Placental pericyte (primary cell): ENCODE results near the gene BIVM. TPM values are rescaled to one million over a fixed set of nuclear protein-coding genes. Genes with fewer than 3 reads are reported as not detected.

Experiments used
- total RNA-seq: library from RNA; depleted of rRNA; stranded (reverse); fragments of >200 nt; gene quantifications from 2 replicates; pipeline ENCODE4 v1.2.3, GENCODE V29; 2012

Gene BIVM, protein sequence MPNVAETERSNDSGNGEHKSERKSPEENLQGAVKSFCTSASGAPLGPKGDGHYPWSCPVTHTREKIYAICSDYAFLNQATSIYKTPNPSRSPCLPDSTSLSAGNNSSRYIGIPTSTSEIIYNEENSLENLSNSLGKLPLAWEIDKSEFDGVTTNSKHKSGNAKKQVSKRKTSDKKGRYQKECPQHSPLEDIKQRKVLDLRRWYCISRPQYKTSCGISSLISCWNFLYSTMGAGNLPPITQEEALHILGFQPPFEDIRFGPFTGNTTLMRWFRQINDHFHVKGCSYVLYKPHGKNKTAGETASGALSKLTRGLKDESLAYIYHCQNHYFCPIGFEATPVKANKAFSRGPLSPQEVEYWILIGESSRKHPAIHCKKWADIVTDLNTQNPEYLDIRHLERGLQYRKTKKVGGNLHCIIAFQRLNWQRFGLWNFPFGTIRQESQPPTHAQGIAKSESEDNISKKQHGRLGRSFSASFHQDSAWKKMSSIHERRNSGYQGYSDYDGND
- total RNA-seq = 10.9 and 35.1 TPM in 2 replicates

DNA sequence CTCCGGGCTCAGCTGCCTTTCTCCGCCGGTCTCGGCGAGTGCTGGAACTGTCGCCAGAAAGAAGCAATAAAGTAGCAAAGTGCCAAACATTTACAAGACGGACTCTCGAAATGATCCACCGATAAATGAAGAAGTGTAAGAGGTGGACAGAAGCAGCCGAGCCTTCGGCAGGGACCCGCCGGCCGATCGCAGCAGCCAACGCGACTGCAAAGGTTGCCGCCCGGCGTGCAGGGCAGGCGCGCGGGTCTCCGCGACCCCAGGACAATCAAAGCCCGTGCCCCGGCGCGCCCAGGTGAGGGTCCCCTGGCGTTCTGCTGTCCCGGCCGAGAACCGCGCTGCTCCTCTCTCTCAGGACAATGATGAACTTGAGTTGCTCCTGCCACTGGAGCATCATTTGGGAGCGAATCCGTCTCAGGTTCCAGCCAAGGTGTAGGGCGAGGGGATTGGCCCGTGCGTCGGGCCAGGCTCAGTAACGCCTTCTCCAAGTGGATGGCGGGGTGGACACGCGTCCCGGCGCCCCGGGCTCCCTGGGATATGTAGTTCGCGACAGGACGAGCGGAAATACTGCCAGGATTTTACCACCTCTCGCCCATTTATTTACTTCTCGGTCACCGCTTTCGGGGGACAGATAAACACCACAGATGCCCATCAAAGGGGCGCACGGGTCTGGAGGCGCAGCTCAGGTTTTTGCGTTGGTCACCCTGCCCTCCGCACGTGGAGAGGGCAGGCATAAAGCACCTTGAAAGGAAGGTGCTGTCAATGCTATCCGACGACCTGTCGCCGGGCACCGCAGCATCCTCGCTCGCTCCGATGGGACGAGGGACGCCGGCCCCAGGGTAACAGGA, at the start of gene BIVM, which contains the start of gene POGLUT2:
BIVM (plus strand) TSS at position 539 of the 845 bp plus-strand sequence. CDS start 8,149 bp downstream, outside the sequence.
POGLUT2 (minus strand) TSS at position 396 of the 845 bp plus-strand sequence; CDS start at position 90, 306 bp downstream.

DNA sequence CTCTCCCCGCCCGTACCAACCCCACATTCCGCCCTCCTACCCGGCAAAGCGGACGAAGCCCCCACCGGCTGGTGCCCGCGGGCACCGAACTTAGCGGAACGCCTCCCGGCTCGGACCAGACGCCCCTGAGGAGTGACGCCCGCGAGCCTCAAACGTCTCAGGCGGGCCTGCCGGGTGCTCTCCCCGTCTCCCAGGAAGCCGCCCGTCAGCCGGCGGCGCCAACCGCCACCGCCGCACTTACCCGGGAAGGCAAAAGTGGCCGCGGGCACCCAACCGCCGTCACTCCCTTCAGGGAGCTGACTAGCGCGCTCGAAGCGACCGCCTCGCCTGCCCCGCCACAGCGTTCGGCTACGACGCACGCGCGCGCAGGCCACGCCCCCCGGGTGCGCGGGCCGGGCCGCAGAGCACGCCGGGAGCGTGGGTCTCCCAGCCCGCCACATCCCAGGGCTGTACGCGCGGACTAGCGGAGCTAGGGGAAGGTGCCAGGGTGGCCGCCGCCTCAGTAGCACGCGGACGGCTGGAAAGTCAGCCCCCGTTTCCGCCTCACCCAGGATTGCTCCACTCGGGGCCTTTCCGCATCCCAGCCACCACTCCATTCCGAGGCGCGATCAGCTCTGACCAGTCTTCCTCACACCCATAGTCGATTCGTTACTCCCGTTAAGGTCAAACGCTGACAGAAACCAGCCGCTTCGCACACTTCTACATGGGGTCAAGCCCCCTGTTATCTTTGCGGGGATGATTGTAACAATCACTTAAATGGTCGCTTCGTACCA, 25.3 kb upstream of the BIVM start, which contains the start of gene TEX30:
TEX30 (minus strand) TSS at position 346 of the 773 bp plus-strand sequence. CDS start 3,760 bp downstream, outside the sequence.

DNA sequence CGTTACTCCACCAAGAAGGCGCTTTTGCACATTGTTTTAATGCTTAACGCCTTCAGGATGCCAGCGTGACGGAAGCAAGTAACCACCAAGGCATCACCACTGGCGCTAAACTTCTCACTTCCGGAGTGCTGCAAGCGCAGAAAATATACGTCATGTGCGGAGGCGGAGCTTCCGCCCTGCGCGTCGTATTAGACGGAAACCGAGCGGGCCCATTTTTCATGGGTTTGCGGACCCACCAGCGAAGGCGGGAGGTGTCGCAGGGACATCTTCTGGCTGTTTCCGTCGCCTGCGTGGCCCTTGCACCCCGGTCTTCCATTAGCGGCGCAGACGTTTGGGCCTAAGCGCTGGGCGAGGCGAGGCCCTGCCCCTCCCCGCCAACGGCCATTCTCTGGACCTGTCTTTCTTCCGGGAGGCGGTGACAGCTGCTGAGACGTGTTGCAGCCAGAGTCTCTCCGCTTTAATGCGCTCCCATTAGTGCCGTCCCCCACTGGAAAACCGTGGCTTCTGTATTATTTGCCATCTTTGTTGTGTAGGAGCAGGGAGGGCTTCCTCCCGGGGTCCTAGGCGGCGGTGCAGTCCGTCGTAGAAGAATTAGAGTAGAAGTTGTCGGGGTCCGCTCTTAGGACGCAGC, 46.8 kb downstream of the BIVM start, which contains the start of gene ERCC5:
ERCC5 (plus strand) TSS at position 403 of the 631 bp plus-strand sequence. CDS start 235 bp downstream, outside the sequence.

Other genes starting within 250 kb of the BIVM start
- 89.5 and 116 TPM in 2 replicates for gene TPP2, start 202.1 kb upstream of the BIVM start, total RNA-seq
- gene METTL21C, start 104.1 kb upstream of the BIVM start, total RNA-seq = not detected in 2 replicates
- 10.7 and 25.9 TPM in 2 replicates for gene TEX30, start 25.3 kb upstream of the BIVM start, total RNA-seq
- gene POGLUT2, start 143 bp upstream of the BIVM start, total RNA-seq = 8.5 and 30.1 TPM in 2 replicates
- gene ERCC5, start 46.9 kb downstream of the BIVM start, total RNA-seq = 56.5 and 74.9 TPM in 2 replicates